K562 (cell line): ENCODE data around the gene TAS2R5. TPM values are rescaled to one million over a fixed set of nuclear protein-coding genes. Genes with fewer than 3 reads are reported as not detected.

Experiments
- ATAC-seq: fragments of 200-7000 bp; cut with Tn5 transposase; 3 replicates; pipeline ENCODE4 v1.9.1; 2020; ENCODE audit warnings: moderate library complexity
- BruUV-seq: library from RNA; stranded (reverse); fragments of 400-500 nt; replicated peaks from 2 replicates; lab custom pipeline; 2021; lab: Mats Ljungman, UMichigan
- CTCF ChIA-PET: fragments of 300-600 bp; formaldehyde crosslinking; extraction: SDS; loops from one replicate; lab custom pipeline; 2021; ENCODE audit warnings: low intra/inter-chr PET ratio; lab: Yijun Ruan, JAX
- POLR2A ChIA-PET: fragments of 300-600, 350-650 bp; sonication (Branson Sonifier 250); formaldehyde crosslinking; extraction: SDS; loops from one replicate; lab custom pipeline; 2021; ENCODE audit warnings: antibody characterized with exemption, inconsistent platforms; lab: Yijun Ruan, JAX
- DNase-seq, 4 experiments: peaks; one replicate each; pipeline versions ENCODE4 v3.0.0 to v3.0.0-alpha.2; 2011 to 2018; ENCODE audit warnings: low spot score in 3 of 4, mixed read lengths in 3 of 4; ENCODE audit errors: extremely low read depth in 1 of 4
- FAIRE-seq: peaks from 2 replicates; lab custom pipeline; 2011; peaks lifted over from hg19 to GRCh38; lab: Jason Lieb, UNC
- H2AFZ ChIP-seq: 2 replicates; pipeline ENCODE4 v1.6.0; 2011; ENCODE audit warnings: low read depth, low read length, control low read depth, inconsistent platforms
- H3K27ac ChIP-seq: fragments of 200-600 bp; 3 replicates; pipeline ENCODE4 v1.8.0; 2011; ENCODE audit warnings: low read depth, mild to moderate bottlenecking, control low read depth, inconsistent platforms, low read length, moderate library complexity, mixed read lengths; ENCODE audit errors: extremely low read depth
- H3K27me3 ChIP-seq, 2 experiments: fragments of 300-600 bp in 1 of 2; 2 replicates in 1 of 2; 3 replicates in 1 of 2; pipeline versions ENCODE4 v1.6.0 to v1.8.0; 2011; ENCODE audit warnings: inconsistent platforms in 2 of 2, low read length in 2 of 2, mild to moderate bottlenecking in 1 of 2, mixed read lengths in 1 of 2, moderate library complexity in 1 of 2; ENCODE audit not compliant: control insufficient read depth in 2 of 2, insufficient read depth in 2 of 2
- H3K36me3 ChIP-seq: fragments of 300-600 bp; 3 replicates; pipeline ENCODE4 v1.8.0; 2011; ENCODE audit warnings: mild to moderate bottlenecking, low read length, inconsistent platforms; ENCODE audit not compliant: control insufficient read depth, insufficient read depth
- H3K4me1 ChIP-seq, 2 experiments: fragments of 200-600 bp in 1 of 2; replicated peaks in 1 of 2; 2 replicates in 1 of 2; 3 replicates in 1 of 2; pipeline versions ENCODE4 v1.5.1 to v1.8.0; 2011; ENCODE audit warnings: inconsistent platforms in 2 of 2, low read length in 2 of 2, mild to moderate bottlenecking in 1 of 2, mixed read lengths in 1 of 2, moderate library complexity in 1 of 2; ENCODE audit not compliant: control insufficient read depth in 2 of 2, insufficient read depth in 2 of 2
- H3K4me2 ChIP-seq: 2 replicates; pipeline ENCODE4 v1.6.1; 2011; ENCODE audit warnings: low read length, control low read depth, inconsistent platforms, mixed read lengths; ENCODE audit not compliant: insufficient read depth
- H3K4me3 ChIP-seq: fragments of 200-600 bp; sonication (generic), shearing (Covaris generic); 2 replicates; pipeline ENCODE4 v1.5.1; 2016; ENCODE audit warnings: control low read depth, inconsistent platforms
- H3K79me2 ChIP-seq: fragments of 200-600 bp; 3 replicates; pipeline ENCODE4 v1.8.0; 2011; ENCODE audit warnings: low read length, inconsistent platforms; ENCODE audit not compliant: control insufficient read depth, insufficient read depth
- H3K9ac ChIP-seq, 2 experiments: 2 replicates each; pipeline versions ENCODE4 v1.6.0 to v1.6.1; 2011; ENCODE audit warnings: low read depth in 2 of 2, low read length in 2 of 2, control low read depth in 1 of 2, inconsistent platforms in 1 of 2, mild to moderate bottlenecking in 1 of 2, mixed read lengths in 1 of 2; ENCODE audit not compliant: insufficient read depth in 1 of 2
- H3K9me1 ChIP-seq: one replicate; pipeline ENCODE4 v1.6.0; 2011; ENCODE audit warnings: inconsistent platforms, mild to moderate bottlenecking, low read length, moderate library complexity; ENCODE audit not compliant: control insufficient read depth, insufficient read depth
- H3K9me3 ChIP-seq: replicated peaks from 2 replicates; pipeline ENCODE4 v1.5.1; 2011; ENCODE audit warnings: low read depth, low read length, inconsistent platforms; ENCODE audit not compliant: control insufficient read depth, insufficient read depth
- H4K20me1 ChIP-seq: replicated peaks from 2 replicates; pipeline ENCODE4 v1.6.1; 2011; ENCODE audit warnings: low read length, inconsistent platforms, mixed read lengths; ENCODE audit not compliant: control insufficient read depth, insufficient read depth
- CBX3 ChIP-seq, 2 experiments: IDR thresholded peaks; 1 replicate in 1 of 2; 2 replicates in 1 of 2; pipeline ENCODE4 v1.6.1; 2012; ENCODE audit warnings: inconsistent platforms in 2 of 2, low read length in 2 of 2, borderline replicate concordance in 1 of 2, control low read depth in 1 of 2
- CREBBP ChIP-seq: IDR thresholded peaks from one replicate; pipeline ENCODE4 v1.6.1; 2012; ENCODE audit warnings: low read depth, mild to moderate bottlenecking, control low read depth, inconsistent platforms, low read length
- CTBP1 ChIP-seq: fragments of 450-650 bp; IDR thresholded peaks from 2 replicates; pipeline ENCODE4 v1.6.1; 2016; ENCODE audit warnings: borderline replicate concordance
- RAD21 ChIP-seq, 2 experiments: fragments of 250-450 bp in 1 of 2; fragments of 450-650 bp in 1 of 2; sonication (Bioruptor Pico) in 1 of 2; formaldehyde crosslinking in 1 of 2; IDR thresholded peaks in 1 of 2; conservative IDR thresholded peaks in 1 of 2; 2 replicates each; pipeline versions ENCODE4 v1.4.0 to v1.8.0; 2020 to 2022; ENCODE audit warnings: mild to moderate bottlenecking in 2 of 2, moderate library complexity in 1 of 2
- ZBED1 ChIP-seq: IDR thresholded peaks from 2 replicates; pipeline ENCODE4 v1.6.1; 2014
- ZBTB1 ChIP-seq: sonication (generic); formaldehyde crosslinking; IDR thresholded peaks from 2 replicates; pipeline ENCODE4 v1.8.1; 2023; ENCODE audit warnings: missing genetic modification reagents, low read depth, mild to moderate bottlenecking, borderline replicate concordance
- ZKSCAN3 ChIP-seq: fragments of 250-450 bp; sonication (Bioruptor Pico); IDR thresholded peaks from 2 replicates; pipeline ENCODE4 v1.4.0; 2020
- ZNF41 ChIP-seq: fragments of 250-450 bp; sonication (Bioruptor Pico); conservative IDR thresholded peaks from 2 replicates; pipeline ENCODE4 v1.4.0; 2020; ENCODE audit warnings: mild to moderate bottlenecking
- WGBS: fragments of 100-300 bp; shearing (Covaris generic); methylation state at CpG from one replicate; pipeline ENCODE4 v1.1.6; 2016; ENCODE audit warnings: low coverage, mixed read lengths; ENCODE audit not compliant: insufficient coverage; ENCODE audit errors: missing lambda C conversion rate; 5-methylcytosine and 5-hydroxymethylcytosine counted together
- in situ Hi-C: fragments of 300-500 bp; cut with MboI; formaldehyde crosslinking; loops from 4 replicates; pipeline ENCODE4 v1.15.0; 2018; ENCODE audit warnings: inconsistent platforms, mixed read lengths
- intact Hi-C: fragments of 100-400 bp; cut with micrococcal nuclease; formaldehyde crosslinking; loops from 2 replicates; pipeline ENCODE4 v1.14.2; 2022
- polyA plus RNA-seq, 8 experiments: library from polyadenylated mRNA; depleted of rRNA in 4 of 8; stranded (reverse) in 5 of 8; unstranded in 3 of 8; fragments of >200 nt; fragmentation: Nextera tagmentation in 2 of 8; fragmentation: Illumina TruSeq in 1 of 8; extraction: Ambion mirVana in 2 of 8; extraction: Trizol in 1 of 8; gene quantifications; 2 replicates each; pipeline versions ENCODE4 v1.2.1 to v1.2.3, GENCODE V29; 2011 to 2014; ENCODE audit warnings: inconsistent platforms in 1 of 8, missing spikeins in 1 of 8
- total RNA-seq, 7 experiments: library from RNA; depleted of rRNA in 6 of 7; stranded (reverse); fragments of >200 nt in 6 of 7; fragmentation: Illumina TruSeq in 2 of 7; extraction: Trizol in 2 of 7; gene quantifications; 2 replicates each; pipeline versions ENCODE4 v1.2.1 to v1.2.3, GENCODE V29; 2011 to 2021; ENCODE audit warnings: low replicate concordance in 1 of 7
- TF ChIP-seq, protein P1 (sequence below): fragments of 450-650 bp; IDR thresholded peaks from 2 replicates; pipeline ENCODE4 v1.6.1; 2016; ENCODE audit warnings: mild to moderate bottlenecking
- TF ChIP-seq, protein P2 (sequence below): sonication (generic); formaldehyde crosslinking; IDR thresholded peaks from 2 replicates; pipeline ENCODE4 v1.8.1; 2023; ENCODE audit warnings: mild to moderate bottlenecking, missing genetic modification reagents
- TF ChIP-seq, protein P3 (sequence below): sonication (generic); formaldehyde crosslinking; IDR thresholded peaks from 2 replicates; pipeline ENCODE4 v1.8.0; 2022; ENCODE audit warnings: missing genetic modification reagents, mild to moderate bottlenecking, moderate library complexity, borderline replicate concordance
- TF ChIP-seq, protein P4 (sequence below): fragments of 450-650 bp; IDR thresholded peaks from 2 replicates; pipeline ENCODE4 v1.6.1; 2016

TAS2R5 gene
- total and polyA plus RNA-seq, 9 of the 15 experiments (the other 6 are each of a cell fraction or from before 2014, with no cell fraction given), result 0.35 to 4.5 (median 1.4) TPM

DNA sequence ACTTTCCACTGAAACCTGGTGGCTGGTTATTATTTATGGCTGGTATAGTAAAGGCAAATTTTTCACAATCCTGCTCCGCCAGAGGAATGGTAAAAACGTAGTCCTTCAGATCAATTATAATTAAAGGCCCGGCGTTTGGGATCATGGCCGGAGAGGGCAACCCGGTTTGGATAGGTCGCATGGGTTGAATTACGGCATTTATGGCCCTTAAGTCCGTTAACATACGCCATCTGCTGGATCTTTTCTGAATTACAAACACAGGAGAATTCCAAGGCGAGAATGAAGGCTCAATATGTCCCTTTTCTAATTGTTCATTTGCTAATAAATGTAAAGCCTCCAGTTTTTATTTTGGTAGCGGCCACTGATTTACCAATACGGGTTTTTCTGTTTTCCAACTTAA lies 37.4 kb upstream of the TAS2R5 start (continued):
- TF ChIP-seq, protein P1, sequence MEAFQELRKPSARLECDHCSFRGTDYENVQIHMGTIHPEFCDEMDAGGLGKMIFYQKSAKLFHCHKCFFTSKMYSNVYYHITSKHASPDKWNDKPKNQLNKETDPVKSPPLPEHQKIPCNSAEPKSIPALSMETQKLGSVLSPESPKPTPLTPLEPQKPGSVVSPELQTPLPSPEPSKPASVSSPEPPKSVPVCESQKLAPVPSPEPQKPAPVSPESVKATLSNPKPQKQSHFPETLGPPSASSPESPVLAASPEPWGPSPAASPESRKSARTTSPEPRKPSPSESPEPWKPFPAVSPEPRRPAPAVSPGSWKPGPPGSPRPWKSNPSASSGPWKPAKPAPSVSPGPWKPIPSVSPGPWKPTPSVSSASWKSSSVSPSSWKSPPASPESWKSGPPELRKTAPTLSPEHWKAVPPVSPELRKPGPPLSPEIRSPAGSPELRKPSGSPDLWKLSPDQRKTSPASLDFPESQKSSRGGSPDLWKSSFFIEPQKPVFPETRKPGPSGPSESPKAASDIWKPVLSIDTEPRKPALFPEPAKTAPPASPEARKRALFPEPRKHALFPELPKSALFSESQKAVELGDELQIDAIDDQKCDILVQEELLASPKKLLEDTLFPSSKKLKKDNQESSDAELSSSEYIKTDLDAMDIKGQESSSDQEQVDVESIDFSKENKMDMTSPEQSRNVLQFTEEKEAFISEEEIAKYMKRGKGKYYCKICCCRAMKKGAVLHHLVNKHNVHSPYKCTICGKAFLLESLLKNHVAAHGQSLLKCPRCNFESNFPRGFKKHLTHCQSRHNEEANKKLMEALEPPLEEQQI, result peak; percentile 94
- TF ChIP-seq, protein P2, sequence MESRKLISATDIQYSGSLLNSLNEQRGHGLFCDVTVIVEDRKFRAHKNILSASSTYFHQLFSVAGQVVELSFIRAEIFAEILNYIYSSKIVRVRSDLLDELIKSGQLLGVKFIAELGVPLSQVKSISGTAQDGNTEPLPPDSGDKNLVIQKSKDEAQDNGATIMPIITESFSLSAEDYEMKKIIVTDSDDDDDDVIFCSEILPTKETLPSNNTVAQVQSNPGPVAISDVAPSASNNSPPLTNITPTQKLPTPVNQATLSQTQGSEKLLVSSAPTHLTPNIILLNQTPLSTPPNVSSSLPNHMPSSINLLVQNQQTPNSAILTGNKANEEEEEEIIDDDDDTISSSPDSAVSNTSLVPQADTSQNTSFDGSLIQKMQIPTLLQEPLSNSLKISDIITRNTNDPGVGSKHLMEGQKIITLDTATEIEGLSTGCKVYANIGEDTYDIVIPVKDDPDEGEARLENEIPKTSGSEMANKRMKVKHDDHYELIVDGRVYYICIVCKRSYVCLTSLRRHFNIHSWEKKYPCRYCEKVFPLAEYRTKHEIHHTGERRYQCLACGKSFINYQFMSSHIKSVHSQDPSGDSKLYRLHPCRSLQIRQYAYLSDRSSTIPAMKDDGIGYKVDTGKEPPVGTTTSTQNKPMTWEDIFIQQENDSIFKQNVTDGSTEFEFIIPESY (CRISPR knock-in tag), result peak; percentile 99
- no peak for TF ChIP-seq CREBBP
- TF ChIP-seq, protein P3, sequence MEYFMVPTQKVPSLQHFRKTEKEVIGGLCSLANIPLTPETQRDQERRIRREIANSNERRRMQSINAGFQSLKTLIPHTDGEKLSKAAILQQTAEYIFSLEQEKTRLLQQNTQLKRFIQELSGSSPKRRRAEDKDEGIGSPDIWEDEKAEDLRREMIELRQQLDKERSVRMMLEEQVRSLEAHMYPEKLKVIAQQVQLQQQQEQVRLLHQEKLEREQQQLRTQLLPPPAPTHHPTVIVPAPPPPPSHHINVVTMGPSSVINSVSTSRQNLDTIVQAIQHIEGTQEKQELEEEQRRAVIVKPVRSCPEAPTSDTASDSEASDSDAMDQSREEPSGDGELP (CRISPR knock-in tag), result no peak
- TF ChIP-seq, all 486 proteins: peak for 6

DNA sequence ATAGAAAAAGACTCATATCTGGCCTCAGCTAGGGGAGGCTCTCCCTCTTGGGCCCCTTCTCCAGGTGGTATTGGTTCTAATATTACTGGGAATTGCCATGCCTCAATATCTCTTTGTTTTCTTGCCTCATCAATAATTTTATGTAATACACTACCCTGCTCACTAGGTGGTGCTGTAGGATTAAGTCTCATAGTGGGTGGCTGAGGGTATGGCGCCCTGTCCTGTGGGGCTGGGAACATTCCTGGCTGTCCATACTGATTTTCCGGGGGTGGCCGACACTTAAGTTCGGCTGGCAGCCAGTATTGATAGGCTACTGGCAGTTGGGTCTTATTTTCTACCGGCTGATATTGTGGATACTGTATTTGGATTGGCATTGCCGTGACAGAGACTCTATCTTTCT lies 35.1 kb upstream of the TAS2R5 start:
- Histone ChIP-seq H3K27me3 (no peaks in the 10 kb centered on the region), H3K4me3 (no peak overlapping the region), H4K20me1 (no peaks in the 10 kb centered on the region), H3K4me2 (no peak overlapping the region), H3K79me2 (no peaks in the 10 kb centered on the region), H3K9ac (no peak overlapping the region), H3K4me1 (no peaks in the 10 kb centered on the region), H3K9me1 (no peaks in the 10 kb centered on the region), H2AFZ (no peak overlapping the region), H3K9me3 (peaks cover 18% of the 10 kb centered on the region), H3K36me3 (peaks cover 93% of the 10 kb centered on the region), H3K27ac (no peak overlapping the region)
- CTCF ChIA-PET, result no interaction called here
- 97% methylated on average over 6 of the region's 6 CpGs for WGBS
- DNase-seq (peak; percentile 55 to 71 (median 62)), ATAC-seq (peak; percentile 88), FAIRE-seq (no peak)
- POLR2A ChIA-PET, result no interaction called here
- in situ Hi-C loops, result no loop called here
- BruUV-seq, result no TSS peak
- intact Hi-C loops, result loop anchor here (10.0 kb wide), 1 partner anchor 220 kb away; the partner anchor contains the start of gene TAS2R38
- TF ChIP-seq CBX3 (IDR thresholded peaks at IDR 0.05; ENCODE audit: borderline replicate concordance in 1 of 2, low read length in 2 of 2), result 0 out of 3 replicates have a peak, but pooled peaks of 1 of the 2 experiments have one; percentile 22
- TF ChIP-seq ZBTB1 (CRISPR knock-in tag), result no peak
- TF ChIP-seq, protein P4, sequence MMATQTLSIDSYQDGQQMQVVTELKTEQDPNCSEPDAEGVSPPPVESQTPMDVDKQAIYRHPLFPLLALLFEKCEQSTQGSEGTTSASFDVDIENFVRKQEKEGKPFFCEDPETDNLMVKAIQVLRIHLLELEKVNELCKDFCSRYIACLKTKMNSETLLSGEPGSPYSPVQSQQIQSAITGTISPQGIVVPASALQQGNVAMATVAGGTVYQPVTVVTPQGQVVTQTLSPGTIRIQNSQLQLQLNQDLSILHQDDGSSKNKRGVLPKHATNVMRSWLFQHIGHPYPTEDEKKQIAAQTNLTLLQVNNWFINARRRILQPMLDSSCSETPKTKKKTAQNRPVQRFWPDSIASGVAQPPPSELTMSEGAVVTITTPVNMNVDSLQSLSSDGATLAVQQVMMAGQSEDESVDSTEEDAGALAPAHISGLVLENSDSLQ, result no peak
- TF ChIP-seq ZNF41 (CRISPR knock-in tag), result no peak
- TF ChIP-seq ZBED1, result no peak
- TF ChIP-seq, protein P2 (CRISPR knock-in tag), result peak; percentile 93
- TF ChIP-seq ZKSCAN3 (CRISPR knock-in tag), result no peak
- TF ChIP-seq CTBP1, result no peak
- TF ChIP-seq RAD21 (CRISPR knock-in tag; conservative IDR thresholded peaks at IDR 0.05 in 1 of 2, IDR thresholded peaks at IDR 0.05 in 1 of 2), result peak in 1 of 2 experiments; percentile 37; a peak in 1 of 4 replicates
